SJCRH30 (cell line): ENCODE results near the gene EBF3. TPM values are rescaled to one million over a fixed set of nuclear protein-coding genes. Genes with fewer than 3 reads are reported as not detected.

Experiments
- DNase-seq, 2 experiments: peaks; one replicate each; pipeline ENCODE4 v3.0.0-alpha.2; 2015 to 2020
- H3K27ac ChIP-seq: fragments of 250-450 bp; sonication (Bioruptor Pico); 2 replicates; pipeline ENCODE4 v1.5.1; 2020; ENCODE audit warnings: mild to moderate bottlenecking, moderate library complexity
- H3K27me3 ChIP-seq: fragments of 250-450 bp; sonication (Bioruptor Pico); 2 replicates; pipeline ENCODE4 v1.5.1; 2020; ENCODE audit warnings: mild to moderate bottlenecking, moderate library complexity
- H3K36me3 ChIP-seq: fragments of 250-450 bp; sonication (Bioruptor Pico); 2 replicates; pipeline ENCODE4 v1.5.1; 2020; ENCODE audit warnings: mild to moderate bottlenecking, moderate library complexity
- H3K4me1 ChIP-seq: fragments of 250-450 bp; sonication (Bioruptor Pico); 2 replicates; pipeline ENCODE4 v1.5.1; 2020; ENCODE audit warnings: mild to moderate bottlenecking, moderate library complexity
- H3K4me3 ChIP-seq: fragments of 250-450 bp; sonication (Bioruptor Pico); 2 replicates; pipeline ENCODE4 v1.5.1; 2020; ENCODE audit warnings: mild to moderate bottlenecking, moderate library complexity
- H3K9me3 ChIP-seq: fragments of 250-450 bp; sonication (Bioruptor Pico); replicated peaks from 2 replicates; pipeline ENCODE4 v1.5.1; 2020; ENCODE audit warnings: mild to moderate bottlenecking, moderate library complexity
- total RNA-seq: library from RNA; depleted of rRNA; stranded (reverse); fragments of >200 nt; shearing (Covaris generic); gene quantifications from 2 replicates; pipeline ENCODE4 v1.2.3, GENCODE V29; 2014

Gene EBF3
- total RNA-seq, 1 experiment from 2014 or later = 13.1 TPM

GRCh38 chr10:129896860-129897200 is 67.2 kb downstream of the EBF3 start:
- DNase-seq = no peak
- no peak overlapping the region for H3K4me3 ChIP-seq
- no peaks in the 10 kb centered on the region for H3K4me1 ChIP-seq
- no peak overlapping the region for H3K27ac ChIP-seq
- H3K36me3 ChIP-seq = no peaks in the 10 kb centered on the region
- H3K9me3 ChIP-seq = no peaks in the 10 kb centered on the region
- H3K27me3 ChIP-seq = no peaks in the 10 kb centered on the region

GRCh38 chr10:129896136-129896859 is 67.8 kb downstream of the EBF3 start:
- Histone ChIP-seq H3K36me3 (no peaks in the 10 kb centered on the region), H3K4me1 (no peaks in the 10 kb centered on the region), H3K4me3 (no peak overlapping the region), H3K9me3 (no peaks in the 10 kb centered on the region), H3K27ac (no peak overlapping the region), H3K27me3 (no peaks in the 10 kb centered on the region)
- no peak for DNase-seq

DNA sequence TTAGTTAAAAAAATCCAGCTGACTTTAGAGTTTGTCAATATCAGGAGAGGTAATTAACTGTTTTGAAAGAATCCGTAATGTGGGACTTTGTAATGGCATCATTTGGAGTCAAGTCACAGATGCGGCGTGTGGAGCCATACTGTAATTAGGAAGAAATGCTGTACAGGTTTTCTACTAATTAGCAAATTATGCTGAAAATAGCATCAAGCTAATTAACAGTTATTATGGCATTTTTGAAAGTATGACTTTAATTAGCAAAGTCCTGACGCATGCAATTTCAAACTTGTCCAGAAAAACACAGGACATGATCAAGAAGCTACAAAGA is 68.3 kb downstream of the EBF3 start:
- no peaks in the 10 kb centered on the region for H3K36me3 ChIP-seq
- H3K27ac ChIP-seq = no peak overlapping the region
- H3K4me3 ChIP-seq = no peak overlapping the region
- H3K4me1 ChIP-seq = no peaks in the 10 kb centered on the region
- no peaks in the 10 kb centered on the region for H3K27me3 ChIP-seq
- H3K9me3 ChIP-seq = no peaks in the 10 kb centered on the region
- DNase-seq = no peak

DNA sequence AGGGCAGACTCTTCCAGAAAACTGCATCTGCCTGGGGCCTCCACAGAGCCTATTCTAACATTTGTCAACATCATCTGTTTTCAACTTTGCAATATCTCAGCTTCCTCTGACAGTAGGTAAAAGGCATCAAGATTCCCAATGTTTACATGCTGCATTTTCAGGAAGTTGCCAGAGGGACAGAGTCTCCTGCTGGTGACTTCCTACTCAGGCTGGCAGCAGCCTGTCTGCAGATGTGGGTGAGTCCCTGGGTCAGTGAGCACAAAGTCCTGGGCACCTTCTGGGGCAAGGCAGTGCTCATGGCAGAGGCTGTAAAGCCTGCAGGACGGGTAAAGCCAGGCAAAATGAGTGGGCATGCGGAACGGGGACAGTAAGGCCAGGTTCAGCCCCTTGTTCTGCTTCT is 69.4 kb downstream of the EBF3 start:
- Histone ChIP-seq H3K27ac (no peak overlapping the region), H3K36me3 (no peaks in the 10 kb centered on the region), H3K9me3 (no peaks in the 10 kb centered on the region), H3K4me3 (no peak overlapping the region), H3K27me3 (no peaks in the 10 kb centered on the region), H3K4me1 (no peaks in the 10 kb centered on the region)
- DNase-seq = no peak

GRCh38 chr10:129893104-129894089 is 70.7 kb downstream of the EBF3 start:
- no peak overlapping the region for H3K27ac ChIP-seq
- H3K27me3 ChIP-seq = no peaks in the 10 kb centered on the region
- H3K4me1 ChIP-seq = no peaks in the 10 kb centered on the region
- no peaks in the 10 kb centered on the region for H3K36me3 ChIP-seq
- no peaks in the 10 kb centered on the region for H3K9me3 ChIP-seq
- no peak for DNase-seq
- H3K4me3 ChIP-seq = no peak overlapping the region

DNA sequence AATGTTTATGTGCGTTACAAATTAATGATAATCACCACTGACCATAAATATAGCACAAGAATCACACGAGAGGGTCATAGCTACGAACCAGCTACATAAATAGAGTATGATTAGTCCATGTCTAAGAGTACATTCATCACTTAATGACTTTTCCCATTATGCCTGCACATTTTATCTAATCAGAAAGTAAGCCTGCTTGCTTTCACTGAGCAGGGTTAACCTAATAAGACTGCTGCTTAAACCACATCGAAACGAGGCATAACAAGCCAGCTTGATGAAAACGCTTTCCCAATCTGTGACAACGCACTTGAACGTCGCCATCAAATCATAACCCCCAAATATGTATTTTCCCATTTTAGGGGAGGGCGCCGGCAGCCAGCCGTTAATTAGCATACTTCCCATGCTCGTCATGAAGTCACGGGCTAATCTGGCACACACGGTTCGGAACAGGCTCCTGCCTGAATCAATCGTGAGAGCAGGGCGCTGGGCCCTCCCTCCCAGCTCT is 71.5 kb downstream of the EBF3 start:
- Histone ChIP-seq H3K36me3 (no peaks in the 10 kb centered on the region), H3K9me3 (no peaks in the 10 kb centered on the region), H3K27me3 (no peaks in the 10 kb centered on the region), H3K4me3 (no peak overlapping the region), H3K27ac (no peak overlapping the region), H3K4me1 (no peaks in the 10 kb centered on the region)
- no peak for DNase-seq

- H3K4me3 ChIP-seq = no peak overlapping the region
- H3K9me3 ChIP-seq = no peaks in the 10 kb centered on the region
- no peaks in the 10 kb centered on the region for H3K4me1 ChIP-seq
- no peaks in the 10 kb centered on the region for H3K27me3 ChIP-seq
- no peaks in the 10 kb centered on the region for H3K36me3 ChIP-seq
- DNase-seq = no peak
- no peak overlapping the region for H3K27ac ChIP-seq
Measured at GRCh38 chr10:129891806-129892205, 72.3 kb downstream of the EBF3 start.

GRCh38 chr10:129890170-129890569 is 73.9 kb downstream of the EBF3 start:
- H3K36me3 ChIP-seq = no peaks in the 10 kb centered on the region
- H3K27ac ChIP-seq = no peak overlapping the region
- no peaks in the 10 kb centered on the region for H3K27me3 ChIP-seq
- no peaks in the 10 kb centered on the region for H3K4me1 ChIP-seq
- no peaks in the 10 kb centered on the region for H3K9me3 ChIP-seq
- H3K4me3 ChIP-seq = no peak overlapping the region
- DNase-seq = no peak

- Histone ChIP-seq H3K27ac (no peak overlapping the region), H3K4me1 (peaks cover 1% of the 10 kb centered on the region; the same call in 1 of the 2 replicates)
- peak; percentile 51 to 52 for DNase-seq
Measured at GRCh38 chr10:129888784-129889616, 75.1 kb downstream of the EBF3 start.

DNA sequence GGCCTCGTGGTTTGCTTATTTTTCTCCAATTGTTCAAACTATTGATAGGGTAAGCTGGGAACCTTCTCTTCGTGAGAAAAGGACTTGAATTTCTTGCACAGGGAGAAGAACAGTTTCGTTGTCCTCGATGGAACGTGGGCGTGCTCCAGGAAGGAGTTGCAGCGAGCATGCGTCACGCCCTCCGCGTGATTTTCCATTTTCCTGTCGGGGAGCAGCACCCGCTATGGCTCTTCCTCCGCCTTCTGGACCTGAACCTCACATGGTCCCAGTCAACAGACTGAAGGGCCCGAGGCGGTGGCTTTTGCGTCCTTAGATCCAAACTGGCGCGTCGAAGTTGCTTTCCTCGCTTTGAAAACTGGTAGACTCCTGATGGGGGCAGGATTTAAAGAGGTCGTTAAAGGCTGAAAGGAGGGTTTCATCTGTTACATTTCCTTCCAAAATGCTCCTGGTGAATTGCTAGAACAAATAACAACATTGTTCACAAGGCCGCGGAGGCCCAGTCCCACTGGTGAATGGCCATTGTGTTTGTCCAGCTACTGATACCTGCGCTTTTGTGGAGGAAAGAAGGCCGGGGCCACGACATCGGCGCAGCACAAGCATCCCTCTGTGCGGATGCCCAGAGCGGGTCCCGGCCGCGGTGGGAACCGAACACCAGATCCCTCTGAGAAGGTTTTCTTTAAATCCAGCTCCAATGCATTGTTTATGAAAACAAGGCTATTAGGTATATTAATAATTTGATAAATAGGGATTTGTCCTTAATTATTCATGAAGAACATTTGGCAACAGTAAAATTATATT is 75.9 kb downstream of the EBF3 start:
- DNase-seq = no peak
- Histone ChIP-seq H3K27me3 (no peaks in the 10 kb centered on the region), H3K4me1 (peaks cover 5% of the 10 kb centered on the region; the same call in 1 of the 2 replicates), H3K4me3 (no peak overlapping the region), H3K27ac (no peak overlapping the region), H3K36me3 (no peaks in the 10 kb centered on the region), H3K9me3 (no peaks in the 10 kb centered on the region)

More at GRCh38 chr10:129888784-129889616, 75.1 kb downstream of the EBF3 start:
- no peaks in the 10 kb centered on the region for H3K9me3 ChIP-seq
- H3K4me3 ChIP-seq = no peak overlapping the region
- no peaks in the 10 kb centered on the region for H3K27me3 ChIP-seq
- no peaks in the 10 kb centered on the region for H3K36me3 ChIP-seq

GRCh38 chr10:129887381-129887905 is 76.6 kb downstream of the EBF3 start:
- Histone ChIP-seq H3K4me3 (no peak overlapping the region), H3K27me3 (no peaks in the 10 kb centered on the region), H3K27ac (no peak overlapping the region), H3K9me3 (no peaks in the 10 kb centered on the region), H3K36me3 (no peaks in the 10 kb centered on the region), H3K4me1 (peaks cover 5% of the 10 kb centered on the region; the same call in 1 of the 2 replicates)
- no peak for DNase-seq

DNA sequence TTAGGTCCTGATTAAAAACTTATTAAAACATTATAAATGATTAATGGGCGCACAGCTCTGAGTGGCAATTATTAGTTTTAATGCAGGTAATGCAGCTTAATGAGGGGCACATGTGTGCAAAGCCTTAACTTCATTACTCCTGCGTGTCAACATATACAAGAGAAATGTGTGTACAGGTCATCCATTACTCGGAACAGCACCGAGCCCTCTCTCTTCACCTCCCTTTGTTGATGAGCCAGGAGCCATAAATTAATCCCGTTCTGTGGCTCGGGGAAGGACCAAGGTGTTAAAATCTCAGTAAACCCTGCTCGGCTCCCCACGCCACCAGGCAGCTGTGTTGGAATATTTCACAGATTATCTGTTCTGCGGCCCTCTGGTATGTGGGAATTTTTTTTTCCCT is 77.8 kb downstream of the EBF3 start:
- Histone ChIP-seq H3K9me3 (no peaks in the 10 kb centered on the region), H3K4me3 (no peak overlapping the region), H3K36me3 (no peaks in the 10 kb centered on the region), H3K27ac (no peak overlapping the region), H3K27me3 (no peaks in the 10 kb centered on the region), H3K4me1 (peaks cover 5% of the 10 kb centered on the region; the same call in 1 of the 2 replicates)
- DNase-seq = no peak

- Histone ChIP-seq H3K4me1 (peaks cover 5% of the 10 kb centered on the region; the same call in 1 of the 2 replicates), H3K36me3 (no peaks in the 10 kb centered on the region), H3K27me3 (no peaks in the 10 kb centered on the region), H3K9me3 (no peaks in the 10 kb centered on the region), H3K27ac (no peak overlapping the region), H3K4me3 (no peak overlapping the region)
- no peak for DNase-seq
Measured at GRCh38 chr10:129885526-129885925, 78.5 kb downstream of the EBF3 start.
